Subcutaneous abdominal adipose tissue (tissue), 5 donors: Measurements from ENCODE around the gene FBN1.

ENCODE experiments used
- H3K27ac ChIP-seq: one replicate; pipeline ENCODE4 v1.7.0; 2013; ENCODE audit warnings: low read depth, mild to moderate bottlenecking, inconsistent platforms, low read length, moderate library complexity
- H3K27me3 ChIP-seq, 5 donors: one replicate each; pipeline ENCODE4 v1.7.0; 2013; ENCODE audit warnings: low read length in 5 of 5, inconsistent platforms in 1 of 5; ENCODE audit not compliant: control insufficient read depth in 5 of 5, insufficient read depth in 4 of 5
- H3K36me3 ChIP-seq, 5 donors: one replicate each; pipeline ENCODE4 v1.7.0; 2013; ENCODE audit warnings: low read length in 5 of 5; ENCODE audit not compliant: control insufficient read depth in 5 of 5, insufficient read depth in 5 of 5
- H3K4me1 ChIP-seq, 5 donors: one replicate each; pipeline ENCODE4 v1.7.0; 2013; ENCODE audit warnings: low read length in 5 of 5, mild to moderate bottlenecking in 3 of 5, moderate library complexity in 1 of 5; ENCODE audit not compliant: control insufficient read depth in 5 of 5, insufficient read depth in 5 of 5
- H3K4me3 ChIP-seq, 5 donors: one replicate each; pipeline ENCODE4 v1.7.0; 2013; ENCODE audit warnings: low read length in 5 of 5, low read depth in 1 of 5
- H3K9ac ChIP-seq, 5 donors: one replicate each; pipeline ENCODE4 v1.7.0; 2013; ENCODE audit warnings: low read length in 5 of 5, mild to moderate bottlenecking in 4 of 5, moderate library complexity in 3 of 5
- H3K9me3 ChIP-seq, 5 donors: one replicate each; pipeline ENCODE4 v1.7.0; 2013; ENCODE audit warnings: low read length in 5 of 5; ENCODE audit not compliant: control insufficient read depth in 5 of 5
- donor health status: healthy.
- donor health status: healthy.
- donor health status: healthy.
- donor health status: healthy.
- donor health status: healthy.

The FBN1 gene

DNA sequence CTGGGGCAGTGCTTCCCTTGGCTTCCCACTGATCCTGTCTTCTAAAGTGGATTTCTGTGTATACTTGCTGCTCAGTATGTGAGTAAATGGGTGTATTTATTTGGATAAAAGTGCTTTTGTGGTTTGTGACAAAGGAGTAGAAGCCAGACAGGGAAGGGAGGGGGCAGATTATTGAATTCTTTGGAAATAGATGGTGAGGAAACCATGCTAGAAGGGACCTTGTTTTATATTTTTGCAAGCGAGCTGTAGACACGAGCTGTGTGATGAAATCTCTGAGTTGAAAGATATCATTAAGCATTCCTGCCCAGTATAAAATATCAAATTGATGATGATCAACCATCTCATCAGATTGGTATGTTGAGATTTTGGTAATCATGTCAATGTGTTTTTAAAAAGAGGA is 245.4 kb downstream of the FBN1 start:
- Histone ChIP-seq H3K9me3 (no peaks in the 10 kb centered on the region), H3K4me3 (no peak overlapping the region), H3K9ac (no peak overlapping the region), H3K4me1 (peaks cover 5 to 42% (median 34%) of the 10 kb centered on the region in 5 donors), H3K36me3 (no peaks in the 10 kb centered on the region), H3K27me3 (no peaks in the 10 kb centered on the region), H3K27ac (peak overlapping the region; percentile 66)

DNA sequence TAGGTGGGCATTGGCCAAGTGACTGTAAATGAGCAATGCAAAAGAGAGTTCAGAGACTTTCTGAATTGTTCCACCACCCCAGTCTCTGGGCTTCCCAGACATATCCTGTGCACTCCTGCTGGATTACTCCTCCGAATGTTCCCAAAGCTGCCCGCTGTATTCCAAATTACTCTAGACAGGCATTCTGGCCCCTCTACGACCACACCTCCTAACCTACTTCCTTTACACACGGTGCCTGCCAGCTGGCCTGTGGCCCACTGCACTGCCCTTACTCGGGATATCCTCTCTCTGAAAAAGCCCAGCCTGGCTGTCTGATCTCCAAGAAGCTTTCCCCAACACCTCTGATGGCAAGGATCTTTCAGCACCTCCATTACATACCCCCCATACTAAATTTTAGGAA is 247.7 kb downstream of the FBN1 start:
- H3K4me3 ChIP-seq: peak overlapping the region in 1 of 5 donors; percentile 19
- peak overlapping the region; percentile 56 for H3K27ac ChIP-seq
- peaks cover 9 to 61% (median 52%) of the 10 kb centered on the region in 5 donors for H3K4me1 ChIP-seq
- no peaks in the 10 kb centered on the region for H3K36me3 ChIP-seq
- H3K9me3 ChIP-seq: no peaks in the 10 kb centered on the region
- no peaks in the 10 kb centered on the region for H3K27me3 ChIP-seq
- H3K9ac ChIP-seq: no peak overlapping the region

GRCh38 chr15:48396020-48396419 is 249.5 kb downstream of the FBN1 start:
- H3K4me3 ChIP-seq: no peak overlapping the region
- H3K27me3 ChIP-seq: no peaks in the 10 kb centered on the region
- peak overlapping the region; percentile 96 for H3K27ac ChIP-seq
- H3K9ac ChIP-seq: peak overlapping the region in 3 of 5 donors; percentile 32 to 53 (median 34)
- H3K36me3 ChIP-seq: no peaks in the 10 kb centered on the region
- peaks cover 16 to 72% (median 62%) of the 10 kb centered on the region in 5 donors for H3K4me1 ChIP-seq
- no peaks in the 10 kb centered on the region for H3K9me3 ChIP-seq

DNA sequence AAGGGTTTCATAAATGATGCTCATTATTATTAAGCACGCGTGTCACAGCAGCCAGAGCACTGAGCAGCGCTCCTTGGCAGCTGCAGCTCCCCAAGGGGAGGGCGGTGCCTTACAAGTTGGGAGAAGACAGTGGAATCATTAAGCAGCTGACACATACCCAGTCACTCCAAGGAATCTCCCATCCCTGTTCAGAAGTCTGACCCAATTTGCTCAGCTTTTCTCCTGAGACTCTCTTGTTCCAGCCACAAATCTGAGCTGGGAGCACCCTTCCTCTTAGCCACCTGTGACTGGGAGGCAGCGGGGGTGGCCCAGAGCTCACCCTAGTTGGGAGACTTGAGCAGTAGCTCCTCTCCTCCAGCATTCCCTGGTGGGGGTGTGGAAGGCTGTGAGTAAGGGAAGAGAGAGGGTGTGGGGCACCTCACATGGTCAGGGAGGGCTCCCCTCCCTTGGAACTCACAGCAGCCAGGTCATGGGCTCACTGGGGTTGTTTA is 249.9 kb downstream of the FBN1 start:
- peak overlapping the region in 3 of 5 donors; percentile 32 to 53 (median 34) for H3K9ac ChIP-seq
- H3K4me1 ChIP-seq: peaks cover 16 to 71% (median 62%) of the 10 kb centered on the region in 5 donors
- no peaks in the 10 kb centered on the region for H3K27me3 ChIP-seq
- peak overlapping the region in 1 of 5 donors; percentile 3 for H3K4me3 ChIP-seq
- H3K9me3 ChIP-seq: no peaks in the 10 kb centered on the region
- peak overlapping the region; percentile 96 for H3K27ac ChIP-seq
- no peaks in the 10 kb centered on the region for H3K36me3 ChIP-seq

DNA sequence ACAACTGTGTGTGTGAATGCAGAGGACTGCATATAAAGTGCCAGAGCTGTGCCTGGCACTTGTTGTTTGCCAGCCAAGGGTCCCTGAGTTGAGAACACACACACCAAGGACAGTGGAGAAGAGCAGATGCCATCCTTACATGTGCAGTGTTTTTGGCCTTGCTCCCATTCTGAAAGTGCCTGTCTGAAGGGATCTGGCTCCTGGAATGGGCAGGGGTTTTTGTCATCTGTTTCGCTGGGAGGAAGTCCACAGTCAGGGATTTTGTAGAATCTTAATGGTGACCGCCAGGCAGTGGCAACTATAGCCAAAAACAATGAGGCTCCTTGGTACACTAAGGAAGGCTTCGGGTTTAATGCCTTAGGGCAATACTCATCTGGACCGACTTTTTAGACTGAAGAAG is 250.5 kb downstream of the FBN1 start:
- H3K4me1 ChIP-seq: peaks cover 16 to 68% (median 59%) of the 10 kb centered on the region in 5 donors

DNA sequence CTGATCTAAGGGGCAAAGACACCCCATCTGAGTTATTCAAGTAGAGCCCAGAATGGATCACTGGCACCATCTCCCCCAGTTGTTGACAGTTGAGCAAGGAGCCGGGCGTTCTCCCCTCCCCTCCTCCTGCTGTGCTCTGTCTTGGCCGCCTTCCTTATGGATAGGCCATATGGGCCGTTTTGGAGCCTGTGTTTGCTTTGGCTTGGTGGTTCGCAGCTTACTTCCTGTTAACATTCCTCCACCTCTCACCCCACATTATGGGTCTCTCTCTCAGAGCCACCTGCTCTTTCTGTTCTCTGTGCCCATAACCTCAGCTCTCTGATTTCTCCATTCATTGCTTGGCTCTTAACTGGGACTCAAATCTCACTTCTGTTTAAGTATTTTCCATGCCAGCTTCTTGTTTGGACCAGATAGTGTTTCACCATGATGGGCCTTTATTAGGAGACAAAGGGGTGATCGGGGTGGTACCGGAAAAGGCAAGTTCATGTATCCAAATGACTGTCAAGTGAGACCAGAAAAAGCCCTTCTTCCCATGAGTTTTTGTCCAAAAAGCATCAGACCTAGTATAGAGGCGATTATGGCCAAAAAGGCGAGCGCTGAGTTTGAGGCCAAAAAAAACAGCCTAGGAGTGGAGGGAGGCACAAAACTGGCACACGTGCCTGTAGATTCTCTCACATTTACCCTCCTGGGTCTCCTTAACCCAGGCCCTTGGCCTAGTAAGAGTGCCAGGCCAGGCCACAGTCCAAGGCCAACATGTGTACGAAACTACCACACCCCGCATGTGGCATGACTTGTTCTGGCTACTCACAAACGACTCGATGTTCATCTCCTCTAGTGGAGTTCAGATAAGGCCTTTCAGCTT is 251.6 kb downstream of the FBN1 start:
- H3K4me3 ChIP-seq: no peak overlapping the region
- H3K36me3 ChIP-seq: no peaks in the 10 kb centered on the region
- H3K27ac ChIP-seq: peak overlapping the region; percentile 96
- no peaks in the 10 kb centered on the region for H3K27me3 ChIP-seq
- H3K9ac ChIP-seq: peak overlapping the region in 2 of 5 donors; percentile 78 to 79
- peaks cover 20 to 66% (median 58%) of the 10 kb centered on the region in 5 donors for H3K4me1 ChIP-seq
- no peaks in the 10 kb centered on the region for H3K9me3 ChIP-seq

More for the DNA sequence above, 250.5 kb downstream of the FBN1 start:
- no peaks in the 10 kb centered on the region for H3K36me3 ChIP-seq
- H3K4me3 ChIP-seq: no peak overlapping the region
- H3K9ac ChIP-seq: peak overlapping the region in 4 of 5 donors; percentile 9 to 53 (median 18)
- no peaks in the 10 kb centered on the region for H3K27me3 ChIP-seq
- H3K27ac ChIP-seq: peak overlapping the region; percentile 96
- no peaks in the 10 kb centered on the region for H3K9me3 ChIP-seq

GRCh38 chr15:48392356-48392755 is 253.2 kb downstream of the FBN1 start:
- Histone ChIP-seq H3K4me1 (peaks cover 18 to 64% (median 52%) of the 10 kb centered on the region in 5 donors), H3K36me3 (no peaks in the 10 kb centered on the region), H3K9ac (peak overlapping the region in 3 of 5 donors; percentile 1 to 26 (median 9)), H3K9me3 (no peaks in the 10 kb centered on the region), H3K27me3 (no peaks in the 10 kb centered on the region), H3K27ac (peak overlapping the region; percentile 96), H3K4me3 (no peak overlapping the region)

DNA sequence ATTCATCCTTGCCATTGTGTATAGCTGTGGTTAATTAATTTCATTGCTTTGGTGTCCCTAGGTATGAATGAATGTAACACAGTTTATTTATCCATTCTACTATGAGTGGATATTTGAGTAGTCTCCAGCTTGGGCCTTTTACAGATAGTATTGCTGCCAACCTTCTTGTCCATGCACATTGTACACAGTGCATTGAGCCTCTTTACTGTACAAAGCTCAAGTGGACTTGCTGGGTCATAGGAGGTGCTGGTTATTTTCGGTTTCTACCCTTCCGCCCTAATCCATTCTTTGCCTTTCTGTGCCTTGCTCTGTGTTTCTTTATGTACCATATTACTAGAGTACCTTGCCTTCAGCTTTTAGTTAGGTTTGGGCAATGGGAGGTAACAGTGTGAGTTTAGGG is 253.6 kb downstream of the FBN1 start:
- H3K9me3 ChIP-seq: no peaks in the 10 kb centered on the region
- H3K27ac ChIP-seq: peak overlapping the region; percentile 96
- peak overlapping the region in 3 of 5 donors; percentile 1 to 26 (median 9) for H3K9ac ChIP-seq
- no peaks in the 10 kb centered on the region for H3K27me3 ChIP-seq
- no peak overlapping the region for H3K4me3 ChIP-seq
- peaks cover 18 to 64% (median 52%) of the 10 kb centered on the region in 5 donors for H3K4me1 ChIP-seq
- H3K36me3 ChIP-seq: no peaks in the 10 kb centered on the region

DNA sequence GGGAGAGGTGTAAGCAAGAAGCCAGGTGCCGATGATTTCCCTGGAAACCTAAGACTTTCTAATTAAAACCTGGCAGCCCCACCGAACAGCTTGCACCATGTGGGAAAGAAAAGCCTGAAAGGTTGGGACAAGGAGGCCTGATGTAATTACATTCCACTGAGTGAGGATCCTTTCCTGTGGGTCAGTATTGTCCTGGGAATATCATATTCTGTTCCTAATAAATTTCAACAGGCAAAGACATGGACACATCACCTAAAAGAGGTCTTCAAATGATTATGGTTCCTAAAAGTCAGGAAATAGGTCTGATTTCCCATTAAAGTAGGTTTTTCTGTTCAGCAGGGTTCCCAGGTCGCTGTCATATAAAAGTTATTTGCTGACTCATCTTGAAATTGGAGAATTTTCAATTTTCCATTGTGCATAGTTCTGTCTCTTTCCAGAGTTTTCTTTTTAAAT is 255.8 kb downstream of the FBN1 start:
- Histone ChIP-seq H3K9me3 (no peaks in the 10 kb centered on the region), H3K4me3 (peak overlapping the region in 1 of 5 donors; percentile 17), H3K27ac (peak overlapping the region; percentile 96), H3K4me1 (peaks cover 11 to 46% (median 36%) of the 10 kb centered on the region in 5 donors), H3K9ac (peak overlapping the region in 3 of 5 donors; percentile 13 to 66 (median 46)), H3K27me3 (no peaks in the 10 kb centered on the region), H3K36me3 (no peaks in the 10 kb centered on the region)

DNA sequence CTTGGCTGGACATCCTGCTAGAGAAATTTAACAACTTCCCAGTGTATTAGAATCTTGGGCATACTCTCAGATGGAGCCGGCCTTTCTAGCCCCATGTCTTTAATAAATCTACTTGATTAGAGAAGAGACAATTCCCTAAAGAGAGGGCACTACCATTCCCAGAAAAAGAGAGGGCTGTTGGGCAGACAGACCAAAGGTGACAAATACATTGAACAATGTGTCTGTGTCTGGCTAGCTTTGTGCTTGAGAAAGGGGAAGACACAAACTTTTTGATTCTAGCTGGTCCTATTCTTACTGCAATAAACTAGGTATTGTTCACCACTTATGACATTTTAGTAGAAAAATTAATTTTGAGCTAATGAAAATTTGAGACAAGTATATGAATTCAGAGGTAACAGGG is 256.6 kb downstream of the FBN1 start:
- no peaks in the 10 kb centered on the region for H3K27me3 ChIP-seq
- H3K27ac ChIP-seq: peak overlapping the region; percentile 96
- no peaks in the 10 kb centered on the region for H3K36me3 ChIP-seq
- no peaks in the 10 kb centered on the region for H3K9me3 ChIP-seq
- H3K9ac ChIP-seq: peak overlapping the region in 1 of 5 donors; percentile 66
- H3K4me3 ChIP-seq: no peak overlapping the region
- H3K4me1 ChIP-seq: peaks cover 11 to 38% (median 29%) of the 10 kb centered on the region in 5 donors
